Activated naive CD4-positive, alpha-beta T cell treated with anti-CD3 and anti-CD28 coated beads for 36 hours (primary cell): ENCODE measurements around the gene KCNH8. TPM values are rescaled to one million over a fixed set of nuclear protein-coding genes. Genes with fewer than 3 reads are reported as not detected.

Source experiments
- CTCF ChIA-PET: fragments of 350-600 bp; sonication (Branson Sonifier 250); formaldehyde crosslinking; loops from one replicate; lab custom pipeline; 2021; ENCODE audit warnings: antibody characterized with exemption; lab: Charles Lee
- DNase-seq: peaks from one replicate; pipeline ENCODE4 v3.0.0-alpha.2; 2020
- H3K27ac Mint-ChIP-seq: one replicate; pipeline ENCODE4 v1.8.0; 2021; ENCODE audit warnings: mild to moderate bottlenecking, mixed read lengths
- H3K27me3 Mint-ChIP-seq: one replicate; pipeline ENCODE4 v1.8.0; 2021; ENCODE audit warnings: low read depth, mixed read lengths
- H3K36me3 Mint-ChIP-seq: one replicate; pipeline ENCODE4 v1.8.0; 2021; ENCODE audit warnings: low read depth, mixed read lengths
- H3K4me1 Mint-ChIP-seq: one replicate; pipeline ENCODE4 v1.8.0; 2021; ENCODE audit warnings: low read depth, mixed read lengths
- H3K4me3 Mint-ChIP-seq: one replicate; pipeline ENCODE4 v1.8.0; 2021; ENCODE audit warnings: mild to moderate bottlenecking, moderate library complexity, mixed read lengths
- H3K9me3 Mint-ChIP-seq: one replicate; pipeline ENCODE4 v1.8.0; 2021; ENCODE audit warnings: mixed read lengths
- intact Hi-C: fragments of 100-400 bp; cut with micrococcal nuclease; formaldehyde crosslinking; loops from one replicate; pipeline ENCODE4 v1.15.1; 2023
- total RNA-seq, 2 experiments: library from RNA; stranded (reverse); gene quantifications; one replicate each; pipeline ENCODE4 v1.2.3, GENCODE V29; 2021

Gene KCNH8
- total RNA-seq, 2 experiments from 2014 or later: not detected

DNA sequence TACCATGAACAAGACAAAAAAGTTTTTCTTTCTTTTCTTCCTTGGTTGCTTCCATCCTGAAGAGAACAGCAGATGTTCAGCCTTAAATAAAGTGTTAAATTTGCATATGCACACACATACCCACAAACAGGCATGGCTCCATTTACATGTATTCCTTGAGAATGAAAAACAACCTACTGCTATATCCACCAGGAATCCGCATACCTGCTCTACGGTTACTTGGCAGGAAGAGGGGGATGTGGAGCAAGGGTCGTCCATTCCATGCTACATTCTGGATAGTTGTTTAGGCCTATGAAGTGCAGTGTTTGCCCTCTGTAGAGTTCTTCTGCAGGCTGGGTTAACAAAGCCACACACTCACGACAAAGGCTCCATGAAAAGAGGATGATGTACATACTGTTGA is 322.8 kb downstream of the KCNH8 start:
- H3K4me1 Mint-ChIP-seq: no peaks in the 10 kb centered on the region
- intact Hi-C loops: no loop called here

DNA sequence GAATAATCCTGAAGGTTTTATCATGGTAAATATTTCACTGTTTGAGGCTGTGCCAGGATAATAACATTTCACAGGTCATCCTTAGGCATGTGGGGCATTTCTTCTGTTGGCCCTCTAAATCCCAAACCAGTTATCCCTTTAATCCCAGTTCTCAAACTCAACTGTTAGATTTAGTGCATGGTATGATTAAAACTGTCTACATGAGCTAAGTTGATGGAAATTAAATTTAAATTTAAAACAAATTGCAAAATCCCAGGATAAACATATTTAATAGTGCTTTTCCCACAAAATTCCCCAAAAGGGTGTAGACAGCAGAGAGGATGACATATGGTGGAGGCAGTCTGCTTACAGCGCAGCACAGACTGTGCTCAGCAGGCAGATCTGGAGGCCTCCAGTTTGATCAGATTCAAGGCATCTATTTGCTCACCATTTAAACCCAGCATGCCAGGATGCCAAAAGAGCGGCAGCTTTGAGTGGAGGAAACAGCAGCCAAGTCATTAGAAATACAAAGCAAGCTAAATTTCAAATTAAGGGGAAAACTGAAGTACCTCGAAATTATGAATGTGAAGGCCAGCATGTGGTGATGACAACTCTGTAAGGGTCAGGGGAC is 325.8 kb downstream of the KCNH8 start:
- peaks cover 3% of the 10 kb centered on the region for H3K9me3 Mint-ChIP-seq
- intact Hi-C loops: no loop called here
- no peak overlapping the region for H3K27ac Mint-ChIP-seq
- no peaks in the 10 kb centered on the region for H3K4me1 Mint-ChIP-seq
- DNase-seq: no peak
- H3K27me3 Mint-ChIP-seq: peaks cover 3% of the 10 kb centered on the region
- H3K4me3 Mint-ChIP-seq: no peak overlapping the region
- H3K36me3 Mint-ChIP-seq: no peaks in the 10 kb centered on the region
- CTCF ChIA-PET: no interaction called here

More for the DNA sequence above, 322.8 kb downstream of the KCNH8 start:
- Mint-ChIP-seq H3K36me3 (no peaks in the 10 kb centered on the region), H3K27me3 (peaks cover 3% of the 10 kb centered on the region), H3K9me3 (peaks cover 4% of the 10 kb centered on the region), H3K27ac (no peak overlapping the region), H3K4me3 (no peak overlapping the region)
- CTCF ChIA-PET: no interaction called here
- no peak for DNase-seq

DNA sequence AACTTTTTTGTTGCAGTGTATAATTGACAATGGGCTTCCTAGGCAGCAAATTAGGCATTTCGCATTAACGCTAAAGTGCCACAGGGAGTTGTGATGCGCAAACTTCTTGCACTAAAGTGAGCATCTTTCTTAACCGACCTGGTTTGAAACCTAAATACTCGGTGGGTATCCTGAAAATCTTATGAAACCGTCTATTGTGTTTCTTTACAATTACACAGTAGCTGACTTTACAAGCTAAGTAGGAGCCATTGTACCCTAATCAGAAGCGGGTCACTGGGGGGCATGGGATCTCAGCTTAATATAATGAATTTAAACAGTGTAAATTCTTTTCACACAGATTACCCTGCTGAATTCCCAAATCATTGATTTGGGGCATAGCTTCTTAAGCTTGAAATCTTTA is 328.0 kb downstream of the KCNH8 start:
- H3K27me3 Mint-ChIP-seq: no peaks in the 10 kb centered on the region
- CTCF ChIA-PET: no interaction called here
- no peaks in the 10 kb centered on the region for H3K4me1 Mint-ChIP-seq

DNA sequence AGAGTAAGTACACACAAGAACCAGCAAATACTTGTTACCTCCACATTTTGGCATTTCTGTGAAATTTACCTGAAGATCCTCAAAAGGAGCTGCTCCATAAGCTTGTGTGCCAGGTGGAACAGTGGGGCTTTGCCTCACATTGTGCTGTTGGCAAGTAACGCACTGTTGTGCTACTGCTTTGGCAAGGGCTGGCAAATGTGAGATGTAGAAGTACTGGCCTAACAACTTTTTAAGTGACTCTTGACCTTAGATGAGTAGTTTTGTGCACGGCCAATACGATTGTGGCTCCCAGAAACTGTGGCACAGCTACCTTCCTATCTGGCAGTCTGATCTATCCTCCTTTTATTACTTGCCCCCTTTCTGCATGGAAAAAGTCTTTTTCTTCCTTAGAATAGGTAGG is 337.0 kb downstream of the KCNH8 start:
- no peak for DNase-seq
- Mint-ChIP-seq H3K4me3 (no peak overlapping the region), H3K9me3 (no peaks in the 10 kb centered on the region), H3K27me3 (no peaks in the 10 kb centered on the region), H3K4me1 (no peaks in the 10 kb centered on the region), H3K27ac (no peak overlapping the region), H3K36me3 (no peaks in the 10 kb centered on the region)
- intact Hi-C loops: no loop called here
- CTCF ChIA-PET: no interaction called here

More for the DNA sequence above, 328.0 kb downstream of the KCNH8 start:
- Mint-ChIP-seq H3K27ac (no peak overlapping the region), H3K9me3 (peaks cover 3% of the 10 kb centered on the region), H3K36me3 (no peaks in the 10 kb centered on the region), H3K4me3 (no peak overlapping the region)
- no peak for DNase-seq
- intact Hi-C loops: no loop called here

DNA sequence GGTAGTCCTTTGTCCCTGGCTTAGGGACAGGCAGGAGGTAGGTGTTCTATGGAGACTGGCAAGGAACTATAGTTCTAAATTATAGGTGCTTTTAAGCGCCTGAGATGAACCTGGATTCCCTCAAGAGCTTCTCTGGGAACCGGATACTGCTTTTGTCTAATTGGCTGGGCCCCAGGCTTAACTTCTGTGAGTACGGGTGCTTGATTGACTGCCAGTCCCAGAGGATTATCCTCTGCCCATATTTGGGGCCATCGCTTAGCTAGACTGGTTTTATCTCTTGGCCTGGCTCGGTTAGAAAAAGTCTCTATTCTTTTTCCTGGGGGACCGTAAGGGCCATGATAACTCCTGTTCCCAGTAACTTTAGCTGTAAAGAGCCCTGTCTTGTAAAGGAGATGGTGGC is 339.1 kb downstream of the KCNH8 start:
- no peaks in the 10 kb centered on the region for H3K36me3 Mint-ChIP-seq
- DNase-seq: no peak
- no peaks in the 10 kb centered on the region for H3K9me3 Mint-ChIP-seq
- intact Hi-C loops: no loop called here
- H3K4me3 Mint-ChIP-seq: no peak overlapping the region
- H3K27ac Mint-ChIP-seq: no peak overlapping the region
- H3K27me3 Mint-ChIP-seq: no peaks in the 10 kb centered on the region
- CTCF ChIA-PET: no interaction called here
- no peaks in the 10 kb centered on the region for H3K4me1 Mint-ChIP-seq

DNA sequence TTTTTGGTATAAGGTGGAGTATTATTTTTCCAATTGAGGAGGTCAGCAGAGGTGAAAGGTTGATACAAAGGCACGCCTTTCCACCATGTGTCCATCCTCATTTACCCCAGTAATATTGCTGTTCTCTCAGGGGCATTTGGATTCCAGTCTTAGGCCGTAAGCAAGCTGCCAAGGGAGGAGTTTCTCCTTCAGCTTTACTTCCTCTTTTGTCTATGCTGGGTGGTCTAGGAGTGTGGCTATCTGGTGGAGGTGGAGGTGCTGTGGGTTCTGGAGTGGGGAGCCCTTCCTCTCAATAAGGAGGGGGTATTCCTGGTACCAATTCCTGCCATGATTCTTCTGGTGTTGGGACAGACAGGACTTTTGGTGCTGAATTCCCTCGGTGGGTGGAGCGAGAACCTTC is 340.6 kb downstream of the KCNH8 start:
- no peak overlapping the region for H3K27ac Mint-ChIP-seq
- CTCF ChIA-PET: no interaction called here
- H3K36me3 Mint-ChIP-seq: no peaks in the 10 kb centered on the region
- no peak overlapping the region for H3K4me3 Mint-ChIP-seq
- H3K27me3 Mint-ChIP-seq: no peaks in the 10 kb centered on the region
- no peaks in the 10 kb centered on the region for H3K4me1 Mint-ChIP-seq
- no peak for DNase-seq
- H3K9me3 Mint-ChIP-seq: no peaks in the 10 kb centered on the region
- intact Hi-C loops: no loop called here

DNA sequence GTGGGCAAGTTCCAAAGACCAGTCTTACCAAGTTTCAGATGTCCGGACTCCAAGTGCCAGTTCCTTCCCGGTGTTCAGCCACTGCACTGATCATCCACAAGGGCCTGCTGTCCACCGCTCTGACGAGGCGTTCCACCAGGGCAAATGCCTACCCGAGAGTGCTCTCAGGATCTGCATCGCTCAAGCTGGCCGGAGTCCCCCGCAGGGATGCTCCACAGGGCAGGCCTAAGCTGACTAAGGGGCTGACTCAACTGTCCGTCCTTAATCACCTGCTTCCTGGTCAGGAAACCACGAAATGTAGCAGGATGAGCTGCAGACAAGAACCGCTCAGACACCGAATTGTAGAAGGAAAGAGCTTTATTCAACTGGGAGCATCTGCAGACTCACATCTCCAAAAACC is 341.6 kb downstream of the KCNH8 start:
- H3K27me3 Mint-ChIP-seq: no peaks in the 10 kb centered on the region
- H3K9me3 Mint-ChIP-seq: no peaks in the 10 kb centered on the region
- no peaks in the 10 kb centered on the region for H3K36me3 Mint-ChIP-seq
- no peak for DNase-seq
- H3K4me3 Mint-ChIP-seq: no peak overlapping the region
- no peaks in the 10 kb centered on the region for H3K4me1 Mint-ChIP-seq
- H3K27ac Mint-ChIP-seq: no peak overlapping the region
- CTCF ChIA-PET: no interaction called here
- intact Hi-C loops: no loop called here

DNA sequence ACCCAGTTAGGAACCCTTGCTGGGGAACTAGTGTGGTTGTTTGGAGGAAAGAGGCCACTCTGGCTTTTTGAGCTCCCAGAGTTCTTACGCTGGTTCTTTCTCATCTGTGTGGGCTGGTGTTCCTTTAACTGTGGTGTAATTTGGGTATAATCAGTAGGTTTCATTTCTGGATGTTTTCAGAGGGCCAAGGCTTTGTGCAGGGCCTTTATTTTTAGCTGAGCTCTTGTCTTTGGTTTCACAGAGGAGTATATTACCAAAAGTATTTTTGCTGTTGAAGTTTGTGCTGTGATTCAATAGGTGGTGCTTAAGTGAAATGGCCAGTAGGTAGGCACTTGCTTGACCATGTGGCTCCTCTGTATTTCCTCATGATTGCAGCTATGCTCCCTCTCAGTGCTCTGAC is 357.9 kb downstream of the KCNH8 start:
- Mint-ChIP-seq H3K27me3 (no peaks in the 10 kb centered on the region), H3K36me3 (no peaks in the 10 kb centered on the region), H3K27ac (no peak overlapping the region), H3K9me3 (no peaks in the 10 kb centered on the region), H3K4me1 (no peaks in the 10 kb centered on the region), H3K4me3 (no peak overlapping the region)
- DNase-seq: no peak
- intact Hi-C loops: no loop called here
- CTCF ChIA-PET: interaction anchor here (0.6 kb wide), 1 partner anchor 7 kb away, joined by 3 read pairs; no protein-coding TSS in a partner anchor

DNA sequence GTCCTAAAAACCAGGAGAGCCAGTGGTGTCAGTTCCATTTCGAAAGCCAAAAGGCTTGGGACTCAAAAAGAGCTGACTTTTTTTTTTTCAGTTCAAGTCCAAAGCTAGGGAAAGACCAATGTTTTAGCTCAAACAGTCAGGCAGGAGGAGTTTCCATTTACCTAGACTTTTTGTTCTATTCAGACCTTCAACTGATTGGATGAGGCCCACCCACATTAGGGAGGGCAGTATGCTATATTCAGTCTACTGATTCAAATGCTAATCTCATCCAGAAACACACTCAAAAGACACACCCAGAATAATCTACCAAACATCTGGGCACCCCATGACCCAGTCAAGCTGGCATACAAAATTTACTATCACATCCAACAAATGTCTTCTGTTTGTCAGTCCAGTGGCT is 374.0 kb downstream of the KCNH8 start:
- no peaks in the 10 kb centered on the region for H3K36me3 Mint-ChIP-seq
- H3K4me1 Mint-ChIP-seq: no peaks in the 10 kb centered on the region
- no peak overlapping the region for H3K4me3 Mint-ChIP-seq
- intact Hi-C loops: no loop called here
- no peaks in the 10 kb centered on the region for H3K9me3 Mint-ChIP-seq
- H3K27me3 Mint-ChIP-seq: no peaks in the 10 kb centered on the region
- H3K27ac Mint-ChIP-seq: no peak overlapping the region
- no peak for DNase-seq
- CTCF ChIA-PET: interaction anchor here (0.7 kb wide), 1 partner anchor 27 kb away, joined by 3 read pairs; no protein-coding TSS in a partner anchor

DNA sequence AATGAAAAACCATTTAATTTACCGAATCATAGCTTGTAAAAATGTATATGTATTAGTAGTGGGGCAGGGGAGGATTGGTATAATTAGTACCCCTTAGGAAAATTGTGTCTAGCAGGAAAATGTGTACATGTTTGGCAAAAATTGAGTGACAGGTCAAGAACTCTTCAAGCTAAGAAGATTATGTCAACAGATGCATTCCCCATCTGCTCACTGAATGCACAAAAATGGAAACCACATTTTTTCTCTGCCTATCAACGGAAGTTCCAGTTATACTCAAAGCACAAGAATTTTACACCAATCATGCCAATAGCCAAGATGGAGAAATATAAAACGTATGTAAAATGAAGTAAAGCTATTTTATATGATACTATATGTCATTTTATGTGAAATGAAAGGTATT is 377.8 kb downstream of the KCNH8 start:
- DNase-seq: no peak
- H3K27ac Mint-ChIP-seq: no peak overlapping the region
- no peaks in the 10 kb centered on the region for H3K4me1 Mint-ChIP-seq
- intact Hi-C loops: no loop called here
- no peaks in the 10 kb centered on the region for H3K9me3 Mint-ChIP-seq
- H3K36me3 Mint-ChIP-seq: no peaks in the 10 kb centered on the region
- H3K27me3 Mint-ChIP-seq: no peaks in the 10 kb centered on the region
- CTCF ChIA-PET: interaction anchor here (1.5 kb wide), 1 partner anchor 16 kb away, joined by 4 read pairs; no protein-coding TSS in a partner anchor
- no peak overlapping the region for H3K4me3 Mint-ChIP-seq

DNA sequence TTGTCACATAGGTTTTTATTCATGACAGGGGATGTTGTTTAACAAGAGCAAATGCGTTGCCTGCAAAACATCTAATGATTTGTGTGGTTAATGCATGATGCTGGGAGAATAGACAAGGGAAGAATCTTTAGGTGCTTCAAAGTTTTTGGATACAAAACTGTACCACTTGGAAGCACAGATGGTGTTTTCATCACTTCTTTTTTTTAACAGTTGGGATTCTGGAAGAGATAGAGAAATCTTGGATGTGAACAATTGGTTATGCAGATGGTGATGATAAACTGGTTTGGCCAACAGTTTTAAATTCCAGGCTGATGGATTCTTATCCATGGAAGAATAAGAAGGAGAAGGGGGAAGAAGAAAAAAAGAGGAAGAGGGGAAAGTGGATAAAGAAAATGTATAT is 379.4 kb downstream of the KCNH8 start:
- Mint-ChIP-seq H3K9me3 (no peaks in the 10 kb centered on the region), H3K27me3 (no peaks in the 10 kb centered on the region), H3K27ac (no peak overlapping the region), H3K36me3 (no peaks in the 10 kb centered on the region), H3K4me3 (no peak overlapping the region), H3K4me1 (no peaks in the 10 kb centered on the region)
- CTCF ChIA-PET: no interaction called here
- DNase-seq: no peak
- intact Hi-C loops: no loop called here

DNA sequence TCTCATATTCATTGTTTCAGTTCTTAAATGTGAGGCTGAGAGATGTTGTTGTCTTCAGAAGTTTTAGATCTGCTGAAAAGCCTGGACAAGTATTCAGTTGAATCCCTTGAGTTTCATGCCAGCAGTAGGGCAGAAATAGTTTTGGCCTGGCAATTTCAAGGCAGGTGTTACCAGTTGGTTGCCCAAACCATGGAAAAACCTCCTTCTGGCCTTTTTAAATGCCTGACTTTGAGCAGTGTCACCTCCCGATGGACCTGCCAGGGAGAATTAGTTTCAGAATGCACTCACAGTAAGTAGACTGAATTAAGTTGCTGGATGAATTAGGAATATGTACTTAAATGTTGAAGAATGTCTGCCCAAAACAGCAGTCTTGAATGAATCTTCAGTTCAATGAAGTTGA is 383.1 kb downstream of the KCNH8 start:
- Mint-ChIP-seq H3K4me3 (no peak overlapping the region), H3K36me3 (no peaks in the 10 kb centered on the region), H3K27me3 (no peaks in the 10 kb centered on the region), H3K4me1 (no peaks in the 10 kb centered on the region), H3K27ac (no peak overlapping the region), H3K9me3 (no peaks in the 10 kb centered on the region)
- intact Hi-C loops: no loop called here
- no peak for DNase-seq
- CTCF ChIA-PET: no interaction called here

DNA sequence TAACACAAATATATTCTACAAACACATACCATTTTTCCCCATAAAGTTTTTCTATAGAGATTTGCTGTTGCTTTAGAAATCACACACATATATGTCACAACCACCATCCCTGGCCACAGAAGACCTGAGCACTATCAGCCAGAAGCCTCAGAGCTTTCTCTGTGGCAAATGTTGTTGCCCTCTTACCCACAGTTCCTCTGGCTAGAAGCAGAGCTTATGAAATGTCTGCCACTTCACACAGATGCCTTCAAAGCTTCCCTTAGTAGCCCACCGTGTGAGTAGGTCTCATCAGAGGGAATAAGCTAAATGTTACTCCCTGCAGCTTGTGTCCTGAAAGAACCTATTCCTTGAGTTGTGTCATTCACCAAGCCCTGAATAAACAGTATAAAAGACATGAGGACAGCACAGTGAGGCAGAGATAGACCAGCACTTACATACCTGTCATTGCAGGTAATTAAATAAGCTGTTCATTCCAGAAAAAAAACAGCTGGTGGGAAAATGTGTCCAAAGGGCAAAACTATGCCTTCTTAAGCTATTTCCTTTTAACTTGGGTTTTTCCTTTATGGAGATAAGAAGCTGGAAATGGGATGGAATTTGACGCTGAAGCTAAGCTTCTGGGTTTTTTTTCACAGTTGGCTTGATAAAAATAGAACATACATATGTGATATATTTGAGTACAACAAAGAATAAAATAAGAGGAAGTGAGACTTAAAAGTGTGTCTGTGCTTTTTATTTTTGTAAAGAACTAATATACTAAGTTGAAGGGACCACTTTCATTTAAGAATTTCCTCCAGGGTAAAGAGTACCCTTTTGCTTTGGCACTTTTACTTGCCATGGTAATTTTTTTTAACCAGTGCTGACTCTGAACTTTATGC is 391.4 kb downstream of the KCNH8 start:
- Mint-ChIP-seq H3K4me1 (no peaks in the 10 kb centered on the region), H3K4me3 (no peak overlapping the region), H3K27ac (no peak overlapping the region), H3K27me3 (no peaks in the 10 kb centered on the region), H3K36me3 (no peaks in the 10 kb centered on the region), H3K9me3 (no peaks in the 10 kb centered on the region)
- intact Hi-C loops: loop anchor here (10.0 kb wide), 2 partner anchors 325 to 475 kb away; no protein-coding TSS in a partner anchor
- DNase-seq: no peak
- CTCF ChIA-PET: interaction anchor here (0.6 to 1.5 kb wide), 2 partner anchors 297 to 327 kb away, joined by 4 read pairs; no protein-coding TSS in a partner anchor
